DMS53 treated with DMSO at 0.1 percent for 48 hours (cell line): ENCODE results near the gene PCOLCE2.
"Not testable (repeated sequence)": the region's sequence is repeated elsewhere in the genome, so short reads cannot be mapped to it uniquely, and the experiment has no call there.

Experiments
- DNase-seq: peaks from one replicate; lab custom pipeline; 2025; ENCODE audit not compliant: unreplicated experiment; lab: John Stamatoyannopoulos, UW

The PCOLCE2 gene

DNA sequence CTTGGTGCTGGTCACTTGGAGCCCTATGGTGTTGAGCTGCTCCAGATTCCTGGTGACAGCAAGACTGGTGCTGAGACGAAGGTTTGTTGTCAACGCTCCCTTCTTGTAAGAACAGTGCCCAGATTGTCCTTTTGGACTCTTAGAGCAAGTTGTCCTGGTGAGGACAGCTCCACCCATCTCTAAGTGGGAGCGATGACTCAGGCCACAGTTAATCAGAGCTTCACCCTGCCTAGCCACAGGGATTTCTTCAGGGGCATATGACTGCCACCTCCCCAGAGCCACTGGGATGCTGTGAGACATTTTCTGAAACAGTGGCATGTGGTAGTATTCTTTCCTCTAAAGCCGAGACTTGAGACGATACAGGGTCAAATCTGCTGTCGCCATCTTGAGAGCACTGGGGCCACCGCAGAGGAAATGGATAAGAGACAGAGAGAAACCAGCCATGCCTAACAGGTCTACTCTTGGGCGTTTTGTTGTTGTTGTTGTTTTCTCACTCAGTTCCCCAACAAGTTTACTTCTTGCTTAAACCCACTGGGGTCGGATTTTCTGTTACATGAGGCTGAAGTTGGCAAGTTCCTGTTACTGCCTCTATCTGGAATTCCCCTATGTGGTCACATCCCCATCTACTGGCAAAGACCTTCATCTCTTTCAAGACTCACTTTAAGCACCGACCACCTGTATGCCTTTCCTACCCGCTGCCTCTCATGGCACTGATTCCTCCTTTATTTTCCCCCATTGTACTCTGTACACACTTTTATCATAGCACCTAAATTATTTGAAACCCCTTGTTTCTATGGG, 16.0 kb upstream of the PCOLCE2 start:
- no peak for DNase-seq

DNA sequence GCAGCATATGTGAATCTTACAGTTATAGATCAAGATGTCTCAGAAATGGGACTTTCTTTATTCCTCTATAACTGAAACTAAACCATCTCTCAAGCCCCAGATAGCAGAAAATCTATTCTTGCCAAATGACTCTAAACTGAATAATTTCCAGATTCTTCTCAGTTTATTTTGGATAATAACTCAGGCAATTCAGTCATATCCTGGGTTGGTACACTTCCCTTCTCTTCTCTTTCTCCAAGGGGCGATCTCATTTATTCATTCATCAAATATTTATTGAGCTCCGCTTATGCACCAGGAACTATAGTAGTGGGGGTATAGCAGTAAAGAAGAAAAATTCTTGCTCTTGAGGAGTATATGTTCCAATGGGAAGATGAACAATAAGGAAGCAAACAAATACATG, 13.5 kb upstream of the PCOLCE2 start:
- no peak for DNase-seq

DNA sequence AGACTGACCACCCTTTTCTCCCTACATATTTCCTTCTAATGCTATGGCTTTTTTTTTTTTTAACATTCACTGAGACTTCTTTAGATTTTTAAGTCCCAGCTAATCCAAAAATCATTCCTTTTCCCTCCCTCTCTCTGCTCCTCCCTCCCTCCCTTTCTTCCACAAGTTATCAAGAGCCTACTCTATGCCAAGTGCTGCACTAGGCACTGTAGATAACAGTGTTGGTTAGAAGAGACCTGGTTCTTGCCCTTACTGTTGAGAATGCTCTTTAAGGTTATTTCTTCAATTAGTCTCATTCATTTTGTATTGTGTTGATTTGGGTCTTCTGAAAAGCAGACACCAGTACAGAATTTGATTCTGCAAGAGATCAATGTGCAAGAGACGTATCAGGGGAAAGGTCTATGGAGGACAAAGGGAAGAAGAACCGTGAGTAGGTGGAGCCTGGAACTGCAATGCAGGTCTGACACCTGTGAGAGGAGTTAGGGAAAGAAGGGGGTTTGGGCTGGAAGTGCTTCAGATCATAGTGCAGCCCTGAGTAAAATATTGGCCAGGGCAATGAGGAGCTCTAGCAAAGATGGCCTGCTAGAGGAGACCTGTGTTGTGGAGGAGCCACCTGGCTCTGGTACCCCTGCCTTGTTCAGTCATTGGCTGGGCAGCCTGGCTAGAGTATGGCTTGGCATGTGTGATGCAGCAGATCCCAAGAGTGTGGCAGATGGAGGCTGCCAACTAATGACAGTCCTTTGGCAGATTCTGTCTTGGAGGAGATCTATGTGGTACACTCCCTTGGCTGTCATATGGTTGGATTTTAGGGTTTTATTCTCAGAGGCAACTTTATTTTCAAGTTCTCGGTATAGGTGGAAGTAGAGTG, 9.7 kb upstream of the PCOLCE2 start:
- no peak for DNase-seq

DNA sequence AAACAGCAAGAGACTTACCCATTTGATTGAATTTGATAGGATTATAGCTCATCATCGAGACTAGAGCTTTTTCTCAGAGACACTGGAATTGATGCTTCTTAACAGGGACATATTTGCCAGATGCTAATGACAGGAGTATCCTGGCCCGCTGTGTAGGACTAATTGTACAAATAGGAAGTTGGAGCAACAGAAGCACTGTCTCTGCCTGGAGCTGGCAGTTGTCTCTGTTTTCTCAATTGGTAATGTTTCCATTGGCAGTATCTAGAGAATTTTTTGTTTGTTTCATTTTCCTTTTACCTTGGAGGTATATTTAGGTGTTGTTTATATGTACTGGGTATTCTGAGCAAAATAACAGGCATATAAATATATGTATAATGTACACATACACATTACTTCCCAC, 8.9 kb upstream of the PCOLCE2 start:
- no peak for DNase-seq

DNA sequence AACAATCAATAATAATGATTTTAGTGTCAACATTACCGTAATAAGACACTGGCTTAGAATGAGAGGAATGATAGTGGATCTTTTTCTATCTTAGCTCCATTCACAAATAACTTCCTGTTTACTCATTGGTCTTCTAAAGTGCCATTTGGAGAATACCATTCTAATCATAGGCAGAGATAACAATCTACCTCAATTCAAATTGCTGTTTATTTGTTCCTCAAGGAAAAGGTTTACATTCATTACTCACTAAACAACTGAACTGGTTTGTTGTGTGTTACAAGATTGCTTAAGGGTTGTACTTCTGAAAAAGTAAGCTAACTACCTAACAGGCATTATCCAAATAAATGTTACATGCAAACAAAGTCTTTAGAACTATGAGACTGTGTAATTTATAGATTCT, 8.1 kb upstream of the PCOLCE2 start:
- DNase-seq, result no peak

DNA sequence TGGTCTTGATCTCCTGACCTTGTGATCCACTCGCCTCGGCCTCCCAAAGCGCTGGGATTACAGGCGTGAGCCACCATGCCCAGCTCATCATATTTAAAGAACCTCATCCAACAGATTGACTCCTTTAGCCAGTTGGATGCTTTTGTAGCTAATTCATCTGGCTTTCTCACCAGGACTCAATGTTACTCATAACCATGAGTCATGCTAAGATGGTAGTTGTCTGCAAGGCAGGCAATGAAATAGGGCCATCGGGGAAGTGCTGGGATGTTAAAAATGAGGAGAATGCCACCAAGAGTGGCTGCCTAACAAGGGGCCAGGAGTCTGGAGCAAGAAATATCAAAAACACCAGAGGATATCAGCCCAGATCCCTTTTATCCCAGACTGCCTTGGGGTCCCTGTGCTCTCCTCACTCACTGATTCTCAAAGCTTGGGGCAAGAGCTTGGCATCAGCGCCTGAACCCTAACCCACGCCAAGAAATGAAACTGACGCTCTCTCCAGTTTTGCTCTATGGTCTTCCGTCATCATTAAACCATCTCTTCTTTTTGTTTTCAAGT, 7.4 kb upstream of the PCOLCE2 start:
- DNase-seq, result no peak

DNA sequence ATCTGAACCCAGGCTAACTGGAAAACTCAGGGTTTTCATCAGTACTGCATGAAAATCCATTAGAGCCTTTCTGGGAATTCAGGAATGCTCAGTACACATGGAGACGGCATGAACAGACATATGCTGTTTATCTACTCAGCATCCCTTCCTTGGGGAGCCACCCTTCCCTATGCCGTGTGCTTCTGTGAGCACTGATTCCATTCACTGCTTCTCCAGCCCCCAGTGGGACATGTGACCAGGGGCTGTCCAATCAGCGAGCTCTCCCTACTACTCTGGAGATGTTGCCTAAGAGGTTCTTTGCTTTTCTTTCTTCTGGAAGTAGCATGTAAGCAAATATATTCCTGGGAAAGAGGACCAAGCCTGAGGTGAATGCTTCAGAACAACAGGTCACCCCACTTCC, 5.6 kb upstream of the PCOLCE2 start:
- DNase-seq, result no peak

DNA sequence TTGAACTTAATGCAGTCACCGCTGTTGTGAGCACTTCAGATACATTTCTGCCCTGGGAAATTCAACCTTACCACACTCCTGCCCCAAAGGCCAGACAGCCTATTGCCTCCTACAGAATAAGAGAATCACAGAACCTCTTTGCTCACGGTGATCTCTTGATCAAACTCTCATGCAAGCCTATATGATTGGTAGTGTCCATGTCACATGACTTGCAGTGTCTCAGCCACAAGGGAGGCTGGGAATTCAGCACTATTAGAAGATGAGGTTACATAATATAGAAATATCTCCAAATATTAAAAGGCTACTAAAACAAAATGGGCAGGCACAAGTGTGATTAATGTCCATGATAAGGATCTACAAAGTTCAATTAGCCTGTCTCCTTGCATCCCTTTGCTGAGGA, 3.8 kb upstream of the PCOLCE2 start:
- DNase-seq, result no peak

DNA sequence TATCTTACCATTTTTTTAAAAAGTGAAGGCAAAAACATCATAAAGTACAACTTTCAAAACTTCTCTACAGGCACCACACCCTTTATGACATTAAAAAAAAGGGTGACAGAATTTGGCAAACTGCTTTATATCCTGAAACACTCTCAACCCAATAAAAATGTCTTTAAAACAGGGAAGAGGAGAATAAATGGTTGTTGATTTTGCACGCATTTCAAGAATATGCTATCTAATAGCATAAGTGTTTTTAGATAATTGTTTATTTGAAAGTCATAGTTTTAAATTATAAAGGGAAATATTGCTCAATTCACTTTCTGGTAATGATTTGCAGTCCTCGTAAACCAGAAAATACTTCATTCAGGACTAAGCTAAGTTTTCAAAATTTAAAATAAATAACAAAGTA, 1.7 kb upstream of the PCOLCE2 start:
- DNase-seq, result no peak

DNA sequence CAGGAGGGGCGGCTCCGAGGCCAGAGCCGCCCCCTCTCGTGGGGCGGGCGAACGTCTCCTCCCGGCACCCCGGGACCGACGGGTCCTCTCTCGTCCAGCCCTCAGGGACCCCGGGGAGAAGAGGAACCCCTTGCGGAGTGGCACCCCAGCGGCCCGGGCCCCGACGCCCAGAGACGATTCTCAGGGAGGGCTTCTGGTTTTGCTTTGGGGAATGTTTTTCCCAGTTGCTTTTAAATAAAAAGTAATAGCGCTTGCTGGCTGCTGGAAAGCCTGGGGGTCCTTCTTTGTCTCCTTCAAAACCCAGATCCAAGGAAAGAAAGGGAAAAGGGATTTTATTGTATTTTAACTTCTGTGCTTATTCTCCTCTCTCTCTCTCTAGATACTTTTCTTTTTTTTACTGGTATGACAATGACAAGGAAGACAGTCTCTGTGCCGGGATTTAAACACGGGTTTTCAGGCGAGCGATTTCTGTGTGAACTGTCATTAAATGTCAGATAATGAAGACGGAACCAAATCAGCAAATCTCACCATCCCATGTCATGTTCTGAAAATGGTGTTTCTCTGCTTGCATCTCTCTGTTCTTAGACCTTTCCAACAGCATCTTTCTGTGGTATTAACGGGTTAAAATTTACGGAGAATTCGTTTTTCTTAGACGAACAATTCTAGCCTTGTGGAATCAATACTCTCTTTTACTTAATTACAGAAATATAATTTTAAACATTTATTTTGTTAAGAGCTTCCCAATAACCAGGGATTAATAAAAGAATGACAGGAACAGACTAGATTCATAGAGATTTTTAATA, 530 bp upstream of the PCOLCE2 start:
- no peak for DNase-seq

DNA sequence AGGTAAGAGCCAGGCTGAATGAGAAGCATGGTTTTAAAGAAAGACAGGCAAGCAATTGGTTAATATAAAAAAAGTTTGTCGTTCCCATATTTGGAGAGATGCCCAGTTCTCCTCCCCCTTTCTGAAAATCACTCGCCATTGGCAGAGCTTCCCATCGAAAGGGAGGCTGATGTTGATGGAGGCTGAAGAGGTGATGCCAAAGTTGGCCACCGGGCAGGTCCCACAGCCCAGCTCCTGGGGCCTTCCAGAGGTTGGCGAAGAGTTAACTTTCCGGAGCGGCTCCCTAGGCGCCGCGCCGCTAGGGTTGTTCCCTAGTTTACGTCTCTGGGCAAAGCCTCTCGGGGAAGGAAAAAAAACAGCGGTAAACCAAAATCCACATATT, 793 bp downstream of the PCOLCE2 start:
- DNase-seq, result no peak

DNA sequence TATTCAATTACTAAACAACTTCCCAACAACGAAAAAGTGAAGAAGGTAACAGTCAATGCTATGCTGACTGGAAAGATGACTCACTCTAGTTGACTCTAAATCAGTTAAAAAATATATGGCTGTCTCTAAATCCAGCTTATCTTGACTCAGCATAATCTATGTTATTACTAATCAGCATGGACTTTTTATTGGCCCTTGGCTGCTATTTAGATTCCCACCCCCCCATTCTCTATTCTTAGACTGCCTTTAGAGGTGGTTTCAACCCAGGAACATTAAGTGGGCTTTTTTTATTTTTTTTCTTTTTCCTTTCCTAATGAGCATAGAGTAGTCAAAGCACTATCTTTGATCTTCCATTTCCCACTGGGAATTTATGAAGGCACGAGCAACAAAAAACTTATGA, 1.9 kb downstream of the PCOLCE2 start:
- no peak for DNase-seq

DNA sequence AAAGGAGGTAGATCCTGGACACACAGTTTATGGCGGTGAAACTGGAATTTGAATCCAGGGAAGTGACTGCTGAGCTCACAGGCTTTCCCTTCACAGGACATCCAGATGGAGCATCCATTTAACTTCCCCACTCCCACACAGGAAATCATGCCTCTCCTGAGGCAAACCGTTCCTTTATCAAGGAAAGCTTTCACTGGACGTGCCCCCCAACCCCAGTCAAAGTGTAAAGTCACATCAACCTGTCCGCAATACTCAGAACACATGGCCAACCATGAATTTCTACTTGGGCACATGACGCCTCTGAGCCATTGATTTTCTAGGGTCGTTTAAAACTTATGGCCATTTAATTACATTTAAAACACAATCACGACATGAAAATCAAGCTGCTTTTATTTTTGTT, 2.9 kb downstream of the PCOLCE2 start:
- DNase-seq, result no peak

DNA sequence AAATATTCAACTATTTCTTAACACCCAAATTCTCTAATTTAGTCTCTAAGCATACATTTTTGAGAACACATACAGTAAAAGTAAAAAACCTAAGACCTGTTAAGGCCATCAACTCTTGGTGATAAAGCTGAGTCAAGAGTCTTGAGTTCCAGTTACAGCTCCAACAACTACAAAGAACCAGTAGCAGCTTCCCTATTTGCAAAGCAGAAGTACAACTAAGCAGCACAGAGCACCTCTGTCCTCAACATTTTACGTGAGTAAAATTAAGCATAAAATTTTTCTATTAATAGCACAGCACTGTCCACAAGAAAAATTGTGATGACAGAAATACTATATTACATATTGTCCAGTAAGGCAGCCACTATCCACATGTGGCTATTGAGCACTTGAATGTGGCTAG, 4.4 kb downstream of the PCOLCE2 start:
- no peak for DNase-seq

DNA sequence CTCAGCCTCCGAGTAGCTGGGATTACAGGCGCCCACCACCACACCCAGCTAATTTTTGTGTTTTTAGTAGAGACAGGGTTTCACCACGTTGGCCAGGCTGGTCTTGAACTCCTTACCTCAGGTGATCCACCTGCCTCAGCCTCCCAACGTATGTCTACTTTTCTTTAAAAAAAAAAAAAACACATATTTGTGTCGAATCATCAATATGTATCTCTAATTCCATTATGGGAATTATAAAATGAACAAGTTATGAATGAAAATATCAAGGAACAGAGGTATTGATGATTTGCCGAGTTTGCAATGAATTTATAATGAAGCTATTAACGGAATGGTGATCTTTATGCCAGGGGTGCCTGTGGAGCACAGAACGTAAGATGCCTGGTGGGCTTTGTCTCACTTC, 5.3 kb downstream of the PCOLCE2 start:
- not testable (repeated sequence) for DNase-seq

DNA sequence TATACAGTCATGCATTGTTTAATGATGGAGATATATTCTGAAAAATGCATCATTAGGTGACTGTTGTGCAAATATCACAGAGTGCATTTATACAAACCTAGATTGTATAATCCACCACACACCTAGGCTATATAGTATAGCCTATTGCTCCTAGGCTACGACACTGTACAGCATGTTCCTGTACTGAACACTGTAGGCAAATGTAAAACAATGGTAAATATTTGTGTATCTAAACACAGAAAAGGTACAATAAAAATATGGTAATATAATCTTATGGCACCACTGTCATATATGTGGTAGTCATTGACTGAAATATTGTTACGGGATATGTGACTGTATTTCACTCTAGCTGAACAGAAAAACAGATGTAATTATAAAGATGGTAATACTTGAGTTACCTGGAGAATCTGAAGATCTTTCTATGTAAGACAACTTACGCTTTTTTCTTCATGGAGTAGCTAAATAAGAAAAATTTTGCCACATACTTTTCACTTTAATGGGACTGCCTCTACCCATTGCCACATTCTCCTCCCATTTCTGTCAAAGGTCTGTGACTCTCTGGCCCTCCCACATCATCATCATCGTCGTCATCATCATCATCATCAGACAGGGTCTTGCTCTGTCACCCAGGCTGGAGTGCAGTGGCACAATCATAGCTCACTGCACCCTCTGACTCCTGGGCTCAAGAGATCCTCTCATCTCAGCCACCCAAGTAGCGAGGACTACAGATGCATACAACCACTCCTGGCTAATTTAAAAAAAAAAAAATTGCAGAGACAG, 7.2 kb downstream of the PCOLCE2 start:
- DNase-seq, result no peak

DNA sequence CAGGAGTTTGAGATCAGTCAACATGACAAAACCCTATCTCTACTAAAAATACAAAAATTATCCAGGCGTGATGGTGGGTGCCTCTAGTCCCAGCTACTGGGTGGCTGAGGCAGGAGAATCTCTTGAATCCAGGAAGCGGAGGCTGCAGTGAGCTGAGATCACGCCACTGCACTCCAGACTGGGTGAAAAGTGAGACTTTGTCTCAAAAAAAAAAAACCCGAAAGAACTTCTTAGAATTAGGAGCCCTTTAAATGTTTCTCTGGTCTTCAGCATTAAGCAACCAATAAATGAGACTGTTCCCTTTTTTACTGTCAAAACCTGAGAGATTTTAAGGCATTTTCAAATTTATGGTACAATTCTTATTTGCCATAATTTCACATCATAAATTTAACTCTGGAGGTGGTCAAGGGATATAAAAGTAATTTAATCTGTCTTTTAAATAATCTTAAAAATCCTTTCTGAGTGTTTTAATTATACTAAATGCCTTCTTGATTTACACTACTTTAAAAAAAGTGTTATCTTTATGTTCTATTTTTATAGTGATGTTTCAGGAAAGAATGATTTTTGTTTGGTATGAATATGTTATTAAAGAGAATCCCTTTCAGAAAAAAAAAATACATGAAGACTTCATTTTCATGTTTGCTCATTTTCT, 10.1 kb downstream of the PCOLCE2 start:
- DNase-seq, result no peak

DNA sequence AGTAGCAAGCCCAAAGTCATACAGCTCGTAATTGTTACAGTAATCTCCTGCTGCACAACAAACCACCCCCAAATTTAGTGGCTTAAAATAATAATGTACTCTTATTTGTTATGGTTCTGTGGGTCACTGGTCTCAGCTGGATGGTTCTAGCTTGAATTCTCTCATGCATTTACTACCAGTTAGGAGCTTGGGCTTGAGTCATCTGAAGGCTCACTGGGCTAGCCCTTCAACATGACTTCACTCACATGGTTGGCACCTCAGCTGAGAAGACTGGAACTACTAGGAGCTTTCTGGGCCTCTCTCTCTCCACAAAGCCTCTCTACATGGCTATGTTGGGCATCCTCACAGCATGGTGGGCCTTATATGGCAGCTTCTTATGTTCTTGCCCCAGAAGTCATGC, 12.5 kb downstream of the PCOLCE2 start:
- no peak for DNase-seq

DNA sequence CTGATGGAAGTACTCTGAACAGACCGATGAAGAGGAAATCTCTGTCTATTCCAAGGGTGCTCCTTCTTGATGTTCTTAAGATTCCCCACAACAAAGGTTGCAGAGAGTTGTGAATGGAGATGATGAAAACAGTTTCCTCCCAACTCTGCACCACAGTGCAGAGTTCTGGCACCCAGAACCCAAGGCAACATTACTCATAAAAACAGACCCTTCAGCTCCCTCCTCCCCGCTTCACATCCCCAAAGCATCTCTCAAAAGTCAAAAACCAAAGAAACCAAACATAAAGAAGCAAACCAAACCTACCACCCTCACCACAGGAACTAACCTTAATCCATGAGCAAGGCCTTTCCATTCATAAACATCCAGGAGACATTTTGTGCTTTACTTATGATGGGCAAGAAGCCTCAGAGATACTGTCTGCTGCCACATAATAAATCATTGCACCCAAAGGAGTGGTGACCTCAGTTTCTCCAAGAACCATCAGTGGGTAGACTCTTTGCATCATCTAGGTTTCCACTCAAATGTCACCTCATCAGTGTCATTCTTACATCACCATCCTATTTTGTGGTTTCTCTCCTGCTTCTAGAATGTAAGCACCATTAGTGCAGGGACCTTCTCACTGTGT, 13.2 kb downstream of the PCOLCE2 start:
- DNase-seq, result no peak

DNA sequence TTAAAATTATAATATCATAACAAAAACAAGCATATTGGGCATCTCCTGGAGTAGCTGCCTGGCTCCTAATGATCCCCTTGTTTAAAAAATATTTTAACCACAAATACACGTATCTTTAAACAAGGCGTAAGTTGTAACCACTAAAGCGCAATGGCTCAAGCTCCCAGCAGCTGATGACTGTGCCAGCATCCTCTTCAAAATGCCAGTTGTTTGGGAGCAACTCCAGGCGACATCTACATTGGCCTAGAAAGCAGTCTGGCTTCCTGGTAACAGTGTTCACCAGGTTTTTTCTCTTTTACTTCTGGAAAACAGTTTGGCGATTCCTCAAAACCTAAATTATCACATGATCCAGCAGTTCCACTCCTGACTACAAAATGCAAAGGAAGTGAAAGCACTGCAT, 13.8 kb downstream of the PCOLCE2 start:
- DNase-seq, result no peak
